ENCODE results near the gene SPACA5B.
"Not testable (repeated sequence)": the region's sequence is repeated elsewhere in the genome, so short reads cannot be mapped to it uniquely, and the experiment has no call there.

SPACA5B gene

DNA sequence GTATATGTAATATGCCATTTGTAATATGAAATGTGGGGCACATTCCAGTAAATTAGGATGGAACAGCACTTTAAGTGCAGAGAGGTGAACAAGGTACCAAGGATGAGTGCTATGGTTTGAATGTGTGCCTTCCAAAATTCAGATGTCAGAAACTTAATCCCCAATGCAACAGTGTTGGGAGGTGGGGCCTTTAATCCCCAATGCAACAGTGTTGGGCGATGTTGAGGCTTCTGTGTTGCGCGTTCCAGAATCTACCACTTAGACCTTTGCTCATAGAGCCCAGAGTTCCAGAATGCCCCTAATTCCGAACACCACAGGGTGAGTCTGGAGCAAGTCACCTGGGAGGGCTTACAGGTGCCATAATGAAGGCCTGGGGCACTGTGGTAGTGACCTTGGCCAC is at the start of gene SPACA5B:
Gene SPACA5B (plus strand): TSS at position 301 of the 400 bp plus-strand sequence. CDS start 62 bp downstream, at position 363.
- not testable (repeated sequence) for DNase-seq (ENCODE audit: low read depth in 1 of 2, low spot score in 1 of 2)

- DNase-seq (ENCODE audit: low read depth in 1 of 2, low spot score in 1 of 2), result no peak
Observed at GRCh38 chrX:48083212-48083611, 47.2 kb upstream of the SPACA5B start.

- no peak for DNase-seq (ENCODE audit: low read depth in 1 of 2, low spot score in 1 of 2)
Observed at GRCh38 chrX:48083706-48084105, 46.7 kb upstream of the SPACA5B start.

DNA sequence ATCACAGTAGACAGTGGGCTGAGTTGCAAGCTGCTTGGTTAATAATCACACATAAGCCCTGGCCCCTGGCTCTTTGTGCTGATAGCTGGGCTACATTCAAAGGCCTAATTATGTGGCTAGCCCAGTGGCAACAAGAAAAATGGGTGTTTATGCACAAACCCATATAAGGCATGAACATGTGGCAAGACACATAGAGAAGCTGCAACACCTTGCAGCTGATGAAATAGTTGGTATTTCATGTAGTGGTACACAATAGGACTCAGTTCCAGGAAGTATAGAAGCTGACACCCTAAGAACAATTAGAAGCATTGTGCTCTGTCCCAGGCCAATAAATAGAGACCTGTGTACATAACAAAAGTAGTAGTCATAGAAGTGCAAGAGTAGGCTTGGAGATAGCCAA is 44.3 kb upstream of the SPACA5B start:
- DNase-seq (ENCODE audit: low read depth in 1 of 2, low spot score in 1 of 2), result no peak

DNA sequence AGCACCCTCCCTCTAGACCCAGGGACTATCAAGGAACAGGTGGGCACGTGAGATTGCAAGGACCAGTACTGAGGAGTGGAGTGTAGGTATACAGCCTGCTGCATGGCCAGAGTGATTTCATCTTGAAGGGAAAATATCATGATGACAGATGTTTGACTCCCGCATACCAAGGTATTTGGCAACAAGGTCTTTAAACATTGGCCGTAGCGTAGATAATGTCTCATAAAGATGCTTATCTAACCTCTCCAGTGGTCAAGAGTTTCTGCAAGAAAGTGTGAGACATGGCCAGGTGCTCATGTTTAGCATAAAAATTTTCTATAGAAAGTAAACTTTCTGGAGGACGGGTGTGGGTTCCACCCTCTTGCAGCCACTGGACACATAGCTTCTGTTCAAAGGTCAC is 40.3 kb upstream of the SPACA5B start:
- no peak for DNase-seq (ENCODE audit: low read depth in 1 of 2, low spot score in 1 of 2)

GRCh38 chrX:48092558-48092957 is 37.9 kb upstream of the SPACA5B start:
- not testable (repeated sequence) for DNase-seq (ENCODE audit: low read depth in 1 of 2, low spot score in 1 of 2)

DNA sequence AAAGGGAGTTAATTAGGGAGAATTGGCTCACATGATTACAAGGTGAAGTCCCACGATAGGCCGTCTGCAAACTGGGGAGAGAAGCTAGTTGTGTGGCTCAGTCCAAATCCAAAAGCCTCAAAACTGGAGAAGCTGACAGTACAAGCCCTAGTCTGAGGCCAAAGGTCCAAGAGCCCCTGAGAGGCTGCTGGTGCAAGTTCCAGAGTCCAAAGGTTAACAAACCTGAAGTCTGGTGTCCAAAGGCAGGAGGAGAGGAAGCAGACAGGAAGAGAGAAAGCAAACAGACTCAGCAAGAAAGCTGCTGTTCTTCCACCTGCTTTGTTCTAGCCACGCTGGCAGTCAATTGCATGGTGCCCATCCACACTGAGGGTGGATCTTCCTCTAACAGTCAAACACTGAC is 29.0 kb upstream of the SPACA5B start:
- no peak for DNase-seq (ENCODE audit: low read depth in 1 of 2, low spot score in 1 of 2)

DNA sequence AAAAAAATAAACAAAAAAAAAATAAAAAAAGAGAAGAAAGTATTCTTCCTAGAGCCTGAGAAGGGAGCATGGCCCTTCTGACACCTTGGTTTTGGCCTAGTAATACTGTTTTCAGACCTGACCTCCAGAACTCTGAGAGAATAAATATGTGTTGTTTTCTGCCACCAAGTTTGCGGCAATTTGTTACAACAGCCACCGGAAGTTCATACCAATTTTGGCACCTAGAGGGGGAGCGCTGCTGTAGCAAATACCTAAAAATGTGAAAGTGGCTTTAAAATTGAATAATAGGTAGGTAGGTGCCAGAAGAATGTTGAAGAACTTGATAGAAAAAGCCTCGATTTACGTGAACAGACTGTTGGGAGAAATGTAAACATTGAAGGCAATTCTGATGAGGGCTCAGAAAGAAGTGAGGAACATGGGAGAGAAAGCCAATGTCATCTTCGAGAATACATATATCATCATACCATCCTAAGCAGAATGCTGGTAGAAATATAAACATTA is 27.5 kb upstream of the SPACA5B start:
- DNase-seq (ENCODE audit: low read depth in 1 of 2, low spot score in 1 of 2), result no peak

DNA sequence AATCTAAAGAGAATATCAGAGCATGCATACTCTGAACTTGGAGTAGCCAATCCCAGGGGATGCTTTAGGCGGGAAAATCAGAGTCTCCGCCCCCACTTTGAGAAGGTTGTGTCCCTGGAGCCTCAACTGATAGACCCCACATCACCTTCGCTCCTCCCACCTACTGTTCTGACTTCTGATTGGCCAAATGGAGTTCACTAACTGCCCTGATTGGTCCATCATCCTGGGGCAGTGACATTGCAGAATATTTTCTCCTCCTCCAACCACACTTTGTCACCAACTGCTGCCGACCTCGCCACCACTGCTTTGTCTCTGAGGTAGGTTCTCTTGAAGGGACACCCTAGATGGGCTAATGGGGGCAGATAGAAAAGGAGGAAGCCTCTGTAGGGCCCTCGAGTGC is 22.7 kb upstream of the SPACA5B start:
- no peak for DNase-seq (ENCODE audit: low read depth in 1 of 2, low spot score in 1 of 2)

DNA sequence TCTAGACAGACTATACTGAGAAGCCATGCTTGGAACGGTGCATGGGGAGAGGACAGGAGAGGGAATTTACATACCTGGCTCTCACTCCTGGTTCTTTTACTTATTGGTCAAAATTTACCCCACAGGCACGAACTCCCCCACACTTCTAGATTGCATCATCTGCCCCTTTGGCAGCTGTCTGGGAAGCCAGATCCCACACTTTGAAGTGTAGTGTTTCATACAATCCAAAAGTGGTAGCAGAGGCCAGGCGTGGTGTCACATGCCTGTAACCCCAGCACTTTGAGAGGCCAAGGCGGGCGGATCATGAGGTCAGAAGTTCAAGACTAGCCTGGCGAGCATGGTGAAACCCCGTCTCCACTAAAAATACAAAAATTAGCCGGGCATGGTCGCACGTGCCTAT is 5.1 kb upstream of the SPACA5B start:
- DNase-seq (ENCODE audit: low read depth in 1 of 2, low spot score in 1 of 2), result not testable (repeated sequence)

DNA sequence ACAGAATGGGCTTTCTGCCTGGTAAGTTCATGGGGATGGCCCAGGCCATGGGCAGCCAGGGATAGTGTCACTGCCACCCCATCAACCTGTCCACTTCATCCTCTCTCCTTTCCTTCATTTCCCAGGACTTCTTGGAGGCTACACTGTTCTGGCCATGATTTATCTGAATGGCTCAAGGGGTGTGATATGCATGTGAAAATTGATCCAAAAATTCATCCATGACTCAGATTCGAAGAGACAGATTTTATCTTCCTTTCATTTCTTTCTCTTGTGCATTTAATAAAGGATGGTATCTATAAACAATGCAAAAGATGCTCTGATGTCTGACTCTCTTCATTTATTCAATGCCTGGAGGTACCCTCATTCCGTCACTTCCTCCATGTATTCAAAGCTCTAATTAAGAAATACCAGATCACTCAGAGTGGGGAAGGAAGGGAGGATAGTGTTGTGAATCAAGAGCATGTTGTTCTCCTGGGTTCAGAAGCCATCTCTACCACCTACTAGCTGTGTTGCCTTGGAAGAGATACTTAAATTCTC is 1.9 kb downstream of the SPACA5B start:
- DNase-seq (ENCODE audit: low read depth in 1 of 2, low spot score in 1 of 2), result not testable (repeated sequence)

DNA sequence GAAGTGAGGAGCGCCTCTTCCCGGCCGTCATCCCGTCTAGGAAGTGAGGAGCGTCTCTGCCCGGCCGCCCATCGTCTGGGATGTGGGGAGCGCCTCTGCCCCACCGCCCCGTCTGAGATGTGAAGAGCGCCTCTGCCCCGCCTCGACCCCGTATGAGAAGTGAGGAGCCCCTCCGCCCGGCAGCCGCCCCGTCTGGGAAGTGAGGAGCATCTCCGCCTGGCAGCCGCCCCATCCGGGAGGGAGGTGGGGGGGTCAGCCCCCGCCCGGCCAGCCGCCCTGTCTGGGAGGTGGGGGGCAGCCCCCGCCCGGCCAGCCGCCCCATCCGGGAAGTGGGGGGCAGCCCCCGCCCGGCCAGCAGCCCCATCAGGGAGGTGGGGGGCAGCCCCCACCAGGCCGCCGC is 8.7 kb downstream of the SPACA5B start:
- not testable (repeated sequence) for DNase-seq (ENCODE audit: low read depth in 1 of 2, low spot score in 1 of 2)

GRCh38 chrX:48141810-48142508 is 11.5 kb downstream of the SPACA5B start:
- DNase-seq (ENCODE audit: low read depth in 1 of 2, low spot score in 1 of 2), result not testable (repeated sequence)

- DNase-seq (ENCODE audit: low read depth in 1 of 2, low spot score in 1 of 2), result not testable (repeated sequence)
Observed at GRCh38 chrX:48142697-48143096, 12.3 kb downstream of the SPACA5B start.

DNA sequence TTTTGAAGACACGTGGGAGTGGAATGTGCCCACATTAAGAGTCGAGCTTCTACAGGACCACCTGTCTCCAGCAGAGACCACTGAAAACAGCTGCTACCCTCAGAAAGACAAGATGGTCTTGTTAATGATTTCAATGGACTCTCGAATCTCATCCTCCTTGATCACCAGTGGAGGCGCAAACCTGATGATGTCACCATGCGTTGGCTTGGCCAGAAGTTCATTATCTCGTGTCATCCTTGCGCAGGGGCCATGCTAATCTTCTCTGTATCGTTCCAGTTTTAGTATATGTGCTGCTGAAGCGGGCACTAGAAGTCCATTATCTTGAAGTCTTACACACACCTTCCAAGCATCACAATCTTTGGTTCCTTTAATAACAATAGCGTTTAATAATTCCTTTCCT is 23.3 kb downstream of the SPACA5B start:
- DNase-seq (ENCODE audit: low read depth in 1 of 2, low spot score in 1 of 2), result no peak

DNA sequence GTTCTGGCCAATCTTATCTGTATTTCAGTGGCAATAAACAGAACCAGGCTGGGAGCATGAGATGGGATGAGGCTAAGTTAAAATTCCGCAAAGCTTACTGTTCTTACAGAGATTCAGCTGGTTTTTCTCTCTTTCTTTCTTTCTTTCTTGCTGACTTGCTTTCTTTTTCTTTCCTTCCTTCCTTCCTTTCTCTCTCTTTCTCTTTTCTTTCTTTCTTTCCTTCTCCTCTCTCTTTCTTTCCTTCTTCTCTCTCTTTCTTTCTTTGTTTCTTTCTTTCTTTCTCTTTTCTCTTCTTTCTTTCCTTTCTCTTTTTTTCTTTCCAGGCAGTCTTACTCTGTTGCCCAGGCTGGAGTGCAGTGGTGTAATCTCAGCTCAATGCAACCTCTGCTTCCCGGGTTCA is 24.4 kb downstream of the SPACA5B start:
- no peak for DNase-seq (ENCODE audit: low read depth in 1 of 2, low spot score in 1 of 2)

- DNase-seq (ENCODE audit: low read depth in 1 of 2, low spot score in 1 of 2), result no peak
Observed at GRCh38 chrX:48156014-48156413, 25.6 kb downstream of the SPACA5B start.

GRCh38 chrX:48165241-48165640 is 34.8 kb downstream of the SPACA5B start:
- no peak for DNase-seq (ENCODE audit: low read depth in 1 of 2, low spot score in 1 of 2)

DNA sequence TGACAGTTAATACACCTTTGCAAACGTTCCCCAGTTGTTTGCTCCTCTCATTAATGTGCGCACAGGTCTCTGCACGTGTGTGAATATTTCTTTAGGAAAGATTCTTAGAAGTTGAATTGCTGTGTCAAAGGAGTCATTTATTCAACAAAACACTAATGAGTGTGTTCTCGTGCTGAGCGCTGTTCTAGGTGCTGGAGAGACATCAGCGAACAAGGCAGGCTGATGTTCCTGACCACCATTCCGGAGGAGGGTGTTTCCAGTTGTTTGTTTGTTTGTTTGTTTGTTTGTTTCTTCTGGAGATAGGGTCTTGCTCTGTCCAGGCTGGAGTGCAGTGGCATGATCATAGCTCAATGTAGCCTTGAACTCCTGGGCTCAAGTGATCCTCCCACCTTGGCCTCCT is 35.9 kb downstream of the SPACA5B start:
- not testable (repeated sequence) for DNase-seq (ENCODE audit: low read depth in 1 of 2, low spot score in 1 of 2)

DNA sequence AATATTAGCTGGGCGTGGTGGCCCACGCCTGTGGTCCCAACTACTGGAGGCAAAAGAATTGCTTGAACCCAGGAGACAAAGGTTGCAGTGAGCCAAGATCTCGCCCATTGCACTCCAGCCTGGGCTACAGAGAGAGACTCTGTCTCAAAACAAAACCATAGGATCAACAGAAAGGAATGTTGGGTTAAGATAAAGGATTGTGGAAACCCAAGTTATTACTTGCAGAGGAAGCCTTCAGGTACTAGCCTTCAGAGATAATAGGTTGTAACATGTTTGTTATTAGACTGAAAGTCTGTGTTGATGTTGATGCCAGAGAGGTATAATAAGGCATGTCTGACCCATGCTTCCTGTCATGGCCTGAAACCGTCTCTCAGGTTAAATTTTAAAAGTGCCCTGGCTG is 49.3 kb downstream of the SPACA5B start:
- DNase-seq (ENCODE audit: low read depth in 1 of 2, low spot score in 1 of 2), result no peak

DNA sequence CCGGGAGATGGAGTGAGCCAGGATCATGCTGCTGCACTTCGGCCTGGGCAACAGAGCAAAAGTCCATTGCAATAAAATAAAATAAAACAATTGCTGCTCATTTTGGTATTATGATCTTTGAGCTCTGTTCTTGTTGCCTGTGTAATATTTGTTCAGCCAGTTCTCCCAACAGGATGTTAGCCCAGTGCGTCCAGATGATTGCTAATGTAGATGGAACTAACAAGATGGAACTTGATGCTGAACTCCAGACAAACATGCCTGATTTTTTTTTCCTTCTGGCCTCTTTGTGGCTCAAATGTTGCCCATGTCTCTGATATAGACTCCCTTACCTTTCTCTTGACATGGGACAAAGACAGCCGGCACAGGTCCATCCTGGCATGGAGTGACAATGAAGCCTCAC is 50.4 kb downstream of the SPACA5B start:
- no peak for DNase-seq (ENCODE audit: low read depth in 1 of 2, low spot score in 1 of 2)

DNA sequence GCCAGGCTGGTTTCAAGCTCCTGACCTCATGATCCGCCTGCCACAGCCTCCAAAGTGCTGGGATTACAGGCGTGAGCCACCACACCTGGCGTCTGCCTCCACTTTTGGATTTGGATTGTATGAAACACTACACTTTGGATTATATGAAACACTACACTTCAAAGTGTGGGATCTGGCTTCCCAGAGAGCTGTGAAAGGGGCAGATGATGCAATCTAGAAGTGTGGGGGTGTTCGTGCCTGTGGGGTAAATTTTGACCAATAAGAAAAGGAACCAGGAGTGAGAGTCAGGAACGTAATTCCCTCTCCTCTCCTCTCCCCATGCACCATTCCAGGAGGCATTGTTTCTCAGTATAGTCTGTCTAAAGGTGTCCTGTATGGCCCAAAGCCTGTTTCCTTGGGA is 51.5 kb downstream of the SPACA5B start:
- not testable (repeated sequence) for DNase-seq (ENCODE audit: low read depth in 1 of 2, low spot score in 1 of 2)

Measured in activated T-helper 1 cell treated with anti-CD3 and anti-CD28 coated beads, Interleukin-2, amount 50 U/mL, for 16 hours (primary cell).